IMR-90 (cell line): ENCODE results near the gene EYS. TPM values are rescaled to one million over a fixed set of nuclear protein-coding genes. Genes with fewer than 3 reads are reported as not detected.

Experiments used
- ATAC-seq: fragments of 200-7000 bp; cut with Tn5 transposase; 2 replicates; pipeline ENCODE4 v1.9.1; 2020; ENCODE audit warnings: low read depth, mild to moderate bottlenecking, moderate library complexity
- BruUV-seq: library from RNA; stranded (reverse); fragments of 400-500 nt; replicated peaks from 2 replicates; lab custom pipeline; 2021; lab: Mats Ljungman, UMichigan
- CTCF ChIA-PET: fragments of 300-600 bp; formaldehyde crosslinking; extraction: SDS; loops from one replicate; lab custom pipeline; 2021; ENCODE audit warnings: antibody characterized with exemption; lab: Yijun Ruan, JAX
- POLR2A ChIA-PET: fragments of 300-600 bp; sonication (Branson Sonifier 250); formaldehyde crosslinking; loops from one replicate; lab custom pipeline; 2022; ENCODE audit warnings: antibody characterized with exemption; ENCODE audit not compliant: unreplicated experiment; lab: Charles Lee
- DNase-seq: peaks from one replicate; pipeline ENCODE4 v3.0.0; 2013
- H2AFZ ChIP-seq: replicated peaks from 2 replicates; pipeline ENCODE3; 2013; ENCODE audit warnings: low read length, mild to moderate bottlenecking; ENCODE audit not compliant: poor library complexity
- H2AK5ac ChIP-seq: 2 replicates; pipeline ENCODE4 v1.6.1; 2013; ENCODE audit warnings: low read depth, low read length, inconsistent platforms
- H2AK9ac ChIP-seq: replicated peaks from 2 replicates; pipeline ENCODE3; 2013; ENCODE audit warnings: mild to moderate bottlenecking, low read depth, low read length, moderate library complexity; ENCODE audit not compliant: poor library complexity
- H2BK120ac ChIP-seq: 2 replicates; pipeline ENCODE4 v1.6.1; 2013; ENCODE audit warnings: low read depth, low read length, inconsistent platforms
- H2BK15ac ChIP-seq: 3 replicates; pipeline ENCODE4 v1.6.1; 2013; ENCODE audit warnings: low read depth, low read length, inconsistent platforms
- H2BK20ac ChIP-seq: 2 replicates; pipeline ENCODE4 v1.6.1; 2013; ENCODE audit warnings: low read depth, mild to moderate bottlenecking, inconsistent platforms, low read length, moderate library complexity
- H2BK5ac ChIP-seq: 2 replicates; pipeline ENCODE4 v1.6.1; 2013; ENCODE audit warnings: mild to moderate bottlenecking, low read depth, low read length, inconsistent platforms; ENCODE audit not compliant: poor library complexity, severe bottlenecking
- H3K14ac ChIP-seq: replicated peaks from 2 replicates; pipeline ENCODE4 v1.6.1; 2013; ENCODE audit warnings: low read depth, low read length, inconsistent platforms
- H3K18ac ChIP-seq: 2 replicates; pipeline ENCODE4 v1.6.1; 2013; ENCODE audit warnings: low read depth, low read length, control low read depth
- H3K23ac ChIP-seq: 2 replicates; pipeline ENCODE4 v1.6.1; 2013; ENCODE audit warnings: low read depth, low read length, inconsistent platforms
- H3K27ac ChIP-seq: 2 replicates; pipeline ENCODE4 v1.5.1; 2013; ENCODE audit warnings: mild to moderate bottlenecking, control low read depth, low read length; ENCODE audit not compliant: insufficient read depth
- H3K27me3 ChIP-seq: 2 replicates; pipeline ENCODE4 v1.6.1; 2013; ENCODE audit warnings: low read length; ENCODE audit not compliant: control insufficient read depth, insufficient read depth
- H3K36me3 ChIP-seq: 2 replicates; pipeline ENCODE4 v1.6.1; 2013; ENCODE audit warnings: low read length, mixed read lengths; ENCODE audit not compliant: control insufficient read depth, insufficient read depth
- H3K4ac ChIP-seq: 2 replicates; pipeline ENCODE4 v1.6.1; 2013; ENCODE audit warnings: low read depth, low read length, inconsistent platforms
- H3K4me1 ChIP-seq: 2 replicates; pipeline ENCODE4 v1.6.1; 2013; ENCODE audit warnings: low read length, mixed read lengths; ENCODE audit not compliant: control insufficient read depth, insufficient read depth
- H3K4me2 ChIP-seq: 2 replicates; pipeline ENCODE4 v1.6.1; 2013; ENCODE audit warnings: low read depth, mild to moderate bottlenecking, control low read depth, low read length, moderate library complexity
- H3K4me3 ChIP-seq: 2 replicates; pipeline ENCODE4 v1.5.1; 2013; ENCODE audit warnings: low read depth, mild to moderate bottlenecking, control low read depth, low read length, moderate library complexity; ENCODE audit not compliant: insufficient read depth
- H3K56ac ChIP-seq: 2 replicates; pipeline ENCODE4 v1.6.1; 2013; ENCODE audit warnings: low read length, inconsistent platforms; ENCODE audit not compliant: insufficient read depth; ENCODE audit errors: extremely low read depth
- H3K79me1 ChIP-seq, 2 experiments: 2 replicates each; pipeline ENCODE4 v1.6.1; 2013; ENCODE audit warnings: low read length in 2 of 2, inconsistent platforms in 1 of 2, low read depth in 1 of 2
- H3K9ac ChIP-seq: 2 replicates; pipeline ENCODE4 v1.6.1; 2013; ENCODE audit warnings: low read depth, low read length, control low read depth
- H3K9me1 ChIP-seq: 2 replicates; pipeline ENCODE4 v1.6.1; 2013; ENCODE audit warnings: low read length, inconsistent platforms; ENCODE audit not compliant: insufficient read depth
- H3K9me3 ChIP-seq: 2 replicates; pipeline ENCODE4 v1.6.1; 2013; ENCODE audit warnings: low read length; ENCODE audit not compliant: control insufficient read depth, insufficient read depth
- H4K20me1 ChIP-seq: 2 replicates; pipeline ENCODE4 v1.6.1; 2013; ENCODE audit warnings: low read length, inconsistent platforms; ENCODE audit not compliant: insufficient read depth
- H4K5ac ChIP-seq: 2 replicates; pipeline ENCODE4 v1.6.1; 2013; ENCODE audit warnings: mild to moderate bottlenecking, low read depth, low read length, control low read depth
- H4K8ac ChIP-seq, 2 experiments: 2 replicates each; pipeline ENCODE4 v1.6.1; 2013; ENCODE audit warnings: low read depth in 2 of 2, low read length in 2 of 2, control low read depth in 1 of 2, inconsistent platforms in 1 of 2
- H4K91ac ChIP-seq: 2 replicates; pipeline ENCODE4 v1.6.1; 2013; ENCODE audit warnings: low read depth, low read length, inconsistent platforms; ENCODE audit not compliant: insufficient read depth
- SMC3 ChIP-seq: fragments of 150-350 bp; IDR thresholded peaks from 2 replicates; pipeline ENCODE4 v1.6.1; 2016; ENCODE audit warnings: low read depth, mild to moderate bottlenecking, antibody characterized with exemption, low read length, moderate library complexity
- whole genome bisulfite sequencing, 2 experiments: methylation state at CpG; one replicate each; pipeline versions ENCODE4 v1.1.5 to v1.1.7; 2013; ENCODE audit warnings: missing lambda C conversion rate in 2 of 2; ENCODE audit not compliant: insufficient read length in 1 of 2; ENCODE audit errors: extremely low coverage in 2 of 2; 5-methylcytosine and 5-hydroxymethylcytosine counted together
- dilution Hi-C: fragments of 300-500 bp; cut with HindIII; formaldehyde crosslinking; loops from one replicate; pipeline ENCODE4 v1.14.3; 2018; ENCODE audit warnings: low sequenced_read_pairs; ENCODE audit not compliant: unreplicated experiment
- in situ Hi-C: fragments of 300-500 bp; cut with MboI; formaldehyde crosslinking; loops from 3 replicates; pipeline ENCODE4 v1.14.3; 2019; ENCODE audit warnings: low sequenced_read_pairs, inconsistent platforms, mixed read lengths
- intact Hi-C: fragments of 100-400 bp; cut with micrococcal nuclease; formaldehyde crosslinking; loops from 2 replicates; pipeline ENCODE4 v1.10.0; 2022
- polyA plus RNA-seq, 3 experiments: library from polyadenylated mRNA; depleted of rRNA; stranded (reverse); fragments of >200 nt; gene quantifications; 2 replicates each; pipeline ENCODE4 v1.2.3, GENCODE V29; 2012; ENCODE audit warnings: low replicate concordance in 1 of 3
- total RNA-seq: library from RNA; depleted of rRNA; stranded (reverse); fragments of >200 nt; gene quantifications from 2 replicates; pipeline ENCODE4 v1.2.3, GENCODE V29; 2012

The EYS gene
- total and polyA plus RNA-seq, 2 of the 4 experiments (the other 2 are of a cell fraction), result under 0.01 TPM; not detected in 1

DNA sequence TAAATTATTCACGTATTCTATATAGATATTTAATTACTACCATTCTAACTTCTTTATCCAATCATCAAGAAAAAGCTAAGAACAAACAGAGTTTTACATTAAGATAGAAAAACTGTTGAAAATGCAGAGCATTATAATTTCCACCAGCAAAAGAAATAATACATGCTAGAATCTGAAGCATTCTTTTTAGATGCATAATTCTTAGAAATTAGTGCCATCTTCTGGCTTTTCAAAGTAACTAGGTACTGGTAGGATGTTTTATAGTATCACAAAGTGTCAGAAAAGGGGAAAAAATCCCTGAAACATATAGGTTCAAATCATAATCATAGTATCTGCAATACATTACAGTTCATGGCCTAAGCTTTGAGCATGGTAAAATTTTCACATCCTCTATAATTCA is 1892.6 kb downstream of the EYS start:
- CTCF ChIA-PET, result interaction anchor here (0.6 to 1.0 kb wide), 3 partner anchors 8 to 350 kb away, joined by 3 to 4 read pairs (median 3); no protein-coding TSS in a partner anchor

More for the DNA sequence above, 1892.6 kb downstream of the EYS start:
- Histone ChIP-seq H3K27me3 (no peaks in the 10 kb centered on the region), H4K8ac (no peak overlapping the region), H3K23ac (no peak overlapping the region), H2BK20ac (no peak overlapping the region), H3K9ac (no peak overlapping the region), H4K5ac (no peak overlapping the region), H4K91ac (no peak overlapping the region), H2AK9ac (no peak overlapping the region), H3K9me1 (no peaks in the 10 kb centered on the region), H2AFZ (no peak overlapping the region), H2AK5ac (no peak overlapping the region), H3K4me1 (peaks cover 3% of the 10 kb centered on the region), H3K56ac (no peak overlapping the region), H4K20me1 (no peaks in the 10 kb centered on the region), H3K14ac (no peak overlapping the region), H3K4me2 (no peak overlapping the region), H3K36me3 (no peaks in the 10 kb centered on the region), H2BK5ac (peak overlapping the region; percentile 16), H3K18ac (no peak overlapping the region), H3K79me1 (no peaks in the 10 kb centered on the region), H3K9me3 (no peaks in the 10 kb centered on the region), H3K4ac (no peak overlapping the region), H3K4me3 (no peak overlapping the region), H3K27ac (no peak overlapping the region), H2BK120ac (no peak overlapping the region), H2BK15ac (no peak overlapping the region)
- ATAC-seq (peak; percentile 56; the same call in 1 of the 2 replicates), DNase-seq (no peak)
- intact Hi-C loops (loop anchor here (5.0 to 10.0 kb wide), 3 partner anchors 108 to 520 kb away; no protein-coding TSS in a partner anchor), in situ Hi-C loops (no loop called here), dilution Hi-C loops (no loop called here)
- POLR2A ChIA-PET, result no interaction called here
- WGBS, 2 experiments, result no CpG with 5 or more reads among the region's 1 CpG
- TF ChIP-seq SMC3, result no peak
- no TSS peak for BruUV-seq
